HepG2 (cell line): ENCODE measurements around the gene NGRN. TPM values are rescaled to one million over a fixed set of nuclear protein-coding genes. Genes with fewer than 3 reads are reported as not detected.
A peak's percentile ranks its signal among the peaks of the same experiment; 100 is the strongest.

Experiments used
- AHDC1 ChIP-seq: sonication (generic); formaldehyde crosslinking; IDR thresholded peaks from 2 replicates; pipeline ENCODE4 v1.5.1; 2020; ENCODE audit warnings: mild to moderate bottlenecking, missing genetic modification reagents, borderline replicate concordance
- HNF1B ChIP-seq: sonication (generic); formaldehyde crosslinking; IDR thresholded peaks from 2 replicates; pipeline ENCODE4 v1.5.1; 2020; ENCODE audit warnings: mild to moderate bottlenecking, moderate library complexity, missing genetic modification reagents
- HOXA3 ChIP-seq: sonication (generic); formaldehyde crosslinking; IDR thresholded peaks from 2 replicates; pipeline ENCODE4 v1.5.0; 2020; ENCODE audit warnings: missing genetic modification reagents
- IKZF5 ChIP-seq: IDR thresholded peaks from 2 replicates; pipeline ENCODE4 v1.6.1; 2018; ENCODE audit warnings: missing genetic modification reagents, mild to moderate bottlenecking, missing compliant biosample characterization
- RBFOX2 ChIP-seq: fragments of 200-400 bp; formaldehyde crosslinking; IDR thresholded peaks from 2 replicates; pipeline ENCODE4 v1.6.1; 2017; ENCODE audit warnings: low read depth, mild to moderate bottlenecking, low read length
- ZNF678 ChIP-seq: sonication (generic); formaldehyde crosslinking; IDR thresholded peaks from 2 replicates; pipeline ENCODE4 v1.4.0; 2020; ENCODE audit warnings: mild to moderate bottlenecking, missing genetic modification reagents
- ZNF687 ChIP-seq: sonication (generic); formaldehyde crosslinking; IDR thresholded peaks from 2 replicates; pipeline ENCODE4 v1.5.1; 2020; ENCODE audit warnings: mild to moderate bottlenecking, missing genetic modification reagents, moderate library complexity
- ZNF710 ChIP-seq: sonication (generic); formaldehyde crosslinking; IDR thresholded peaks from 2 replicates; pipeline ENCODE4 v1.5.0; 2020; ENCODE audit warnings: mild to moderate bottlenecking, missing genetic modification reagents, borderline replicate concordance
- ZXDC ChIP-seq: sonication (generic); formaldehyde crosslinking; IDR thresholded peaks from 2 replicates; pipeline ENCODE4 v1.5.0; 2020; ENCODE audit warnings: mild to moderate bottlenecking, missing genetic modification reagents
- polyA plus RNA-seq, 8 experiments: library from polyadenylated mRNA; depleted of rRNA in 3 of 8; stranded (reverse) in 7 of 8; unstranded in 1 of 8; fragments of >200 nt; fragmentation: Illumina TruSeq in 4 of 8; extraction: Trizol in 4 of 8; gene quantifications; 2 replicates each; pipeline versions ENCODE4 v1.2.1 to v1.2.3, GENCODE V29; 2011 to 2016; ENCODE audit warnings: low read depth in 4 of 8, missing spikeins in 1 of 8, mixed read lengths in 1 of 8; ENCODE audit not compliant: insufficient read depth in 1 of 8
- total RNA-seq, 5 experiments: library from RNA; depleted of rRNA; stranded (reverse); fragments of >200 nt; fragmentation: Illumina TruSeq; extraction: Trizol; gene quantifications; 2 replicates each; pipeline ENCODE4 v1.2.3, GENCODE V29; 2016; ENCODE audit warnings: low read depth in 1 of 5

Gene NGRN
- total and polyA plus RNA-seq, 2 of the 13 experiments (the other 11 are each of a cell fraction or from before 2014, with no cell fraction given): 39.8 to 63.7 TPM

- TF ChIP-seq HNF1B: 0 out of 2 replicates have a peak, but pooled peaks have one; percentile 34
- TF ChIP-seq HOXA3 (CRISPR knock-in tag): 0 out of 2 replicates have a peak, but pooled peaks have one; percentile 17
- no peak for TF ChIP-seq ZXDC (CRISPR knock-in tag)
- TF ChIP-seq RBFOX2: no peak
- TF ChIP-seq ZNF678: no peak
- TF ChIP-seq IKZF5: no peak
- no peak for TF ChIP-seq AHDC1
- TF ChIP-seq ZNF687 (CRISPR knock-in tag): peak; percentile 62
- TF ChIP-seq ZNF710 (CRISPR knock-in tag): 0 out of 2 replicates have a peak, but pooled peaks have one; percentile 27
These were observed 35.7 kb downstream of the NGRN start (continued) for GRCh38 chr15:90300988-90301706.
